NCI-H226 (cell line): Measurements from ENCODE around the gene BNIPL.
A peak's percentile ranks its signal among the peaks of the same experiment; 100 is the strongest.

Experiments used
- DNase-seq: peaks from one replicate; pipeline ENCODE4 v3.0.0-alpha.2; 2015

Gene BNIPL

GRCh38 chr1:151010346-151010726 lies 26.1 kb upstream of the BNIPL start:
- no peak for DNase-seq

GRCh38 chr1:151011154-151011850 lies 25.1 kb upstream of the BNIPL start:
- DNase-seq, result no peak

GRCh38 chr1:151012684-151013471 lies 23.5 kb upstream of the BNIPL start:
- DNase-seq, result no peak

GRCh38 chr1:151013518-151013917 lies 22.9 kb upstream of the BNIPL start:
- no peak for DNase-seq

GRCh38 chr1:151024540-151025146 lies 11.7 kb upstream of the BNIPL start:
- peak; percentile 21 for DNase-seq

- no peak for DNase-seq
These were observed 9.9 kb upstream of the BNIPL start for GRCh38 chr1:151026460-151026859.

GRCh38 chr1:151032164-151032563 lies 4.2 kb upstream of the BNIPL start:
- no peak for DNase-seq

GRCh38 chr1:151035167-151035566 lies 1.2 kb upstream of the BNIPL start:
- no peak for DNase-seq

GRCh38 chr1:151037032-151037431 lies 646 bp downstream of the BNIPL start:
- no peak for DNase-seq

GRCh38 chr1:151039521-151039920 lies 3.1 kb downstream of the BNIPL start:
- no peak for DNase-seq

GRCh38 chr1:151043163-151043562 lies 6.8 kb downstream of the BNIPL start:
- no peak for DNase-seq

- peak; percentile 63 for DNase-seq
These were observed 11.2 kb downstream of the BNIPL start, which contains the start of gene C1orf56 for GRCh38 chr1:151047591-151047924. Gene C1orf56 (plus strand): TSS chr1:151047751. CDS start chr1:151047848, 97 bp downstream.

GRCh38 chr1:151047925-151048644 lies 11.7 kb downstream of the BNIPL start:
- peak; percentile 48 for DNase-seq

- DNase-seq, result no peak
These were observed 12.3 kb downstream of the BNIPL start for GRCh38 chr1:151048645-151049032.

- DNase-seq, result no peak
These were observed 13.1 kb downstream of the BNIPL start for GRCh38 chr1:151049458-151049857.

GRCh38 chr1:151050051-151050688 lies 13.8 kb downstream of the BNIPL start:
- DNase-seq, result no peak

GRCh38 chr1:151051356-151052009 lies 15.1 kb downstream of the BNIPL start:
- no peak for DNase-seq

GRCh38 chr1:151054971-151055547 lies 18.7 kb downstream of the BNIPL start:
- no peak for DNase-seq

- no peak for DNase-seq
These were observed 19.2 kb downstream of the BNIPL start for GRCh38 chr1:151055581-151055980.

- DNase-seq, result no peak
These were observed 19.8 kb downstream of the BNIPL start for GRCh38 chr1:151056149-151056548.

GRCh38 chr1:151058692-151059091 lies 22.3 kb downstream of the BNIPL start:
- DNase-seq, result no peak
